ENCODE data around the gene STH.

DNA sequence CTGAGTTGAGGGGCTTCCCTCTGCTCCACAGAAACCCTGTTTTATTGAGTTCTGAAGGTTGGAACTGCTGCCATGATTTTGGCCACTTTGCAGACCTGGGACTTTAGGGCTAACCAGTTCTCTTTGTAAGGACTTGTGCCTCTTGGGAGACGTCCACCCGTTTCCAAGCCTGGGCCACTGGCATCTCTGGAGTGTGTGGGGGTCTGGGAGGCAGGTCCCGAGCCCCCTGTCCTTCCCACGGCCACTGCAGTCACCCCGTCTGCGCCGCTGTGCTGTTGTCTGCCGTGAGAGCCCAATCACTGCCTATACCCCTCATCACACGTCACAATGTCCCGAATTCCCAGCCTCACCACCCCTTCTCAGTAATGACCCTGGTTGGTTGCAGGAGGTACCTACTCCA, 26.0 kb downstream of the STH start:
- TF ChIP-seq, protein P1, sequence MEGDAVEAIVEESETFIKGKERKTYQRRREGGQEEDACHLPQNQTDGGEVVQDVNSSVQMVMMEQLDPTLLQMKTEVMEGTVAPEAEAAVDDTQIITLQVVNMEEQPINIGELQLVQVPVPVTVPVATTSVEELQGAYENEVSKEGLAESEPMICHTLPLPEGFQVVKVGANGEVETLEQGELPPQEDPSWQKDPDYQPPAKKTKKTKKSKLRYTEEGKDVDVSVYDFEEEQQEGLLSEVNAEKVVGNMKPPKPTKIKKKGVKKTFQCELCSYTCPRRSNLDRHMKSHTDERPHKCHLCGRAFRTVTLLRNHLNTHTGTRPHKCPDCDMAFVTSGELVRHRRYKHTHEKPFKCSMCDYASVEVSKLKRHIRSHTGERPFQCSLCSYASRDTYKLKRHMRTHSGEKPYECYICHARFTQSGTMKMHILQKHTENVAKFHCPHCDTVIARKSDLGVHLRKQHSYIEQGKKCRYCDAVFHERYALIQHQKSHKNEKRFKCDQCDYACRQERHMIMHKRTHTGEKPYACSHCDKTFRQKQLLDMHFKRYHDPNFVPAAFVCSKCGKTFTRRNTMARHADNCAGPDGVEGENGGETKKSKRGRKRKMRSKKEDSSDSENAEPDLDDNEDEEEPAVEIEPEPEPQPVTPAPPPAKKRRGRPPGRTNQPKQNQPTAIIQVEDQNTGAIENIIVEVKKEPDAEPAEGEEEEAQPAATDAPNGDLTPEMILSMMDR (IDR thresholded peaks at IDR 0.05) = no peak
- no peak for TF ChIP-seq POLR2A (IDR thresholded peaks at IDR 0.05)

Data from body of pancreas (tissue), 4 donors.